HEK293 (cell line): ENCODE results near the gene PRICKLE1.

ENCODE experiments used
- CTCF ChIP-seq: fragments of 450-650 bp; formaldehyde crosslinking; IDR thresholded peaks from 2 replicates; pipeline ENCODE4 v1.5.1; 2016; ENCODE audit warnings: missing biosample characterization, missing genetic modification characterization
- HOXA7 ChIP-seq: sonication (generic); formaldehyde crosslinking; IDR thresholded peaks from 2 replicates; pipeline ENCODE4 v1.8.1; 2022; ENCODE audit warnings: missing genetic modification reagents, borderline replicate concordance
- ZBTB8A ChIP-seq: fragments of 450-650 bp; formaldehyde crosslinking; IDR thresholded peaks from 2 replicates; pipeline ENCODE4 v1.5.1; 2016; ENCODE audit warnings: missing biosample characterization, missing genetic modification characterization
- ZNF175 ChIP-seq: fragments of 450-650 bp; formaldehyde crosslinking; IDR thresholded peaks from 2 replicates; pipeline ENCODE4 v1.5.1; 2016; ENCODE audit warnings: missing biosample characterization, missing genetic modification characterization
- ZNF211 ChIP-seq: fragments of 450-650 bp; formaldehyde crosslinking; IDR thresholded peaks from 2 replicates; pipeline ENCODE4 v1.5.1; 2016; ENCODE audit warnings: low read depth, missing biosample characterization, missing genetic modification characterization
- ZNF394 ChIP-seq: fragments of 450-650 bp; formaldehyde crosslinking; IDR thresholded peaks from 2 replicates; pipeline ENCODE4 v1.5.1; 2016; ENCODE audit warnings: missing biosample characterization, missing genetic modification characterization, mild to moderate bottlenecking, moderate library complexity, borderline replicate concordance
- ZNF558 ChIP-seq: fragments of 450-650 bp; formaldehyde crosslinking; IDR thresholded peaks from 2 replicates; pipeline ENCODE4 v1.5.1; 2016; ENCODE audit warnings: missing biosample characterization, missing genetic modification characterization
- ZNF660 ChIP-seq: fragments of 450-650 bp; IDR thresholded peaks from 2 replicates; pipeline ENCODE4 v1.5.1; 2018; ENCODE audit warnings: missing biosample characterization, mild to moderate bottlenecking, missing genetic modification characterization

- TF ChIP-seq ZBTB8A (tag by site-specific recombination) (no peak), HOXA7 (CRISPR knock-in tag) (no peak), ZNF211 (no peak), ZNF558 (tag by site-specific recombination) (no peak), ZNF175 (no peak), ZNF394 (tag by site-specific recombination) (no peak), CTCF (no peak), ZNF660 (tag by site-specific recombination) (no peak)
Measured at GRCh38 chr12:42550800-42551199, 38.7 kb downstream of the PRICKLE1 start.
